Panc1 (cell line): ENCODE results near the gene UGT1A3. TPM values are rescaled to one million over a fixed set of nuclear protein-coding genes. Genes with fewer than 3 reads are reported as not detected.

Source experiments
- ATAC-seq: fragments of 200-7000 bp; cut with Tn5 transposase; 2 replicates; pipeline ENCODE4 v1.9.1; 2020; ENCODE audit warnings: mild to moderate bottlenecking, moderate library complexity
- BruUV-seq: library from RNA; stranded (reverse); fragments of 400-500 nt; replicated peaks from 2 replicates; lab custom pipeline; 2021; lab: Mats Ljungman, UMichigan
- CTCF ChIA-PET: fragments of 300-600 bp; sonication (Branson Sonifier 250); formaldehyde crosslinking; loops from one replicate; lab custom pipeline; 2022; ENCODE audit warnings: antibody characterized with exemption; lab: Charles Lee
- POLR2A ChIA-PET: fragments of 300-600 bp; sonication (Branson Sonifier 250); formaldehyde crosslinking; loops from one replicate; lab custom pipeline; 2022; ENCODE audit warnings: antibody characterized with exemption; lab: Charles Lee
- DNase-seq: peaks from one replicate; pipeline ENCODE4 v3.0.0-alpha.2; 2010; ENCODE audit warnings: low read depth, low spot score
- H3K27ac ChIP-seq: 2 replicates; pipeline ENCODE4 v1.5.1; 2011; ENCODE audit warnings: mild to moderate bottlenecking, low read length, inconsistent platforms
- H3K27me3 ChIP-seq: fragments of 200-500 bp; sonication (Bioruptor generic); 2 replicates; pipeline ENCODE4 v1.6.0; 2014; ENCODE audit warnings: low read length, inconsistent platforms; ENCODE audit not compliant: control insufficient read depth, insufficient read depth
- H3K36me3 ChIP-seq: fragments of 200-500 bp; sonication (Bioruptor generic); 2 replicates; pipeline ENCODE4 v1.5.1; 2014; ENCODE audit warnings: inconsistent platforms, mild to moderate bottlenecking, low read length, moderate library complexity; ENCODE audit not compliant: control insufficient read depth, insufficient read depth
- H3K4me1 ChIP-seq: 2 replicates; pipeline ENCODE4 v1.5.1; 2011; ENCODE audit warnings: inconsistent platforms, mild to moderate bottlenecking, low read length, moderate library complexity; ENCODE audit not compliant: control insufficient read depth, insufficient read depth
- H3K4me3 ChIP-seq, 2 experiments: 2 replicates each; pipeline ENCODE4 v1.5.1; 2011 to 2012; ENCODE audit warnings: low read depth in 2 of 2, low read length in 2 of 2, mild to moderate bottlenecking in 2 of 2, inconsistent platforms in 1 of 2, moderate library complexity in 1 of 2
- H3K9me3 ChIP-seq: fragments of 200-500 bp; sonication (Bioruptor generic); 2 replicates; pipeline ENCODE4 v1.5.1; 2014; ENCODE audit warnings: low read depth, mild to moderate bottlenecking, inconsistent platforms, low read length, moderate library complexity; ENCODE audit not compliant: control insufficient read depth, insufficient read depth
- CTCF ChIP-seq: fragments of 450-650 bp; IDR thresholded peaks from 2 replicates; pipeline ENCODE4 v1.5.1; 2017; ENCODE audit warnings: mild to moderate bottlenecking
- POLR2AphosphoS5 ChIP-seq: IDR thresholded peaks from 2 replicates; pipeline ENCODE4 v1.6.1; 2012; ENCODE audit warnings: mild to moderate bottlenecking, low read depth, low read length, moderate library complexity
- REST ChIP-seq, 2 experiments: IDR thresholded peaks; 2 replicates each; pipeline ENCODE4 v1.6.1; 2011 to 2012; ENCODE audit warnings: low read depth in 2 of 2, control low read depth in 1 of 2, low read length in 1 of 2, mild to moderate bottlenecking in 1 of 2, moderate library complexity in 1 of 2; ENCODE audit not compliant: insufficient read depth in 1 of 2
- SIN3A ChIP-seq: IDR thresholded peaks from 2 replicates; pipeline ENCODE4 v1.6.1; 2012; ENCODE audit warnings: low read depth, mild to moderate bottlenecking, low read length, moderate library complexity, borderline replicate concordance; ENCODE audit not compliant: insufficient read depth
- TCF7L2 ChIP-seq: IDR thresholded peaks from 2 replicates; pipeline ENCODE4 v1.6.1; 2011; ENCODE audit warnings: mild to moderate bottlenecking, low read depth, low read length, inconsistent platforms
- in situ Hi-C: cut with HindIII; loops from 2 replicates; pipeline ENCODE4 v1.10.0; 2016; ENCODE audit warnings: low sequenced_read_pairs, low pct_unique_long_range_greater_than_20kb
- intact Hi-C: fragments of 100-400 bp; cut with micrococcal nuclease; formaldehyde crosslinking; loops from one replicate; pipeline ENCODE4 v1.10.0; 2022; ENCODE audit not compliant: unreplicated experiment
- total RNA-seq: library from RNA; stranded (reverse); gene quantifications from one replicate; pipeline ENCODE4 v1.2.1, GENCODE V29; 2021; ENCODE audit not compliant: unreplicated experiment

The UGT1A3 gene
- total RNA-seq, 1 experiment from 2014 or later, result not detected

DNA sequence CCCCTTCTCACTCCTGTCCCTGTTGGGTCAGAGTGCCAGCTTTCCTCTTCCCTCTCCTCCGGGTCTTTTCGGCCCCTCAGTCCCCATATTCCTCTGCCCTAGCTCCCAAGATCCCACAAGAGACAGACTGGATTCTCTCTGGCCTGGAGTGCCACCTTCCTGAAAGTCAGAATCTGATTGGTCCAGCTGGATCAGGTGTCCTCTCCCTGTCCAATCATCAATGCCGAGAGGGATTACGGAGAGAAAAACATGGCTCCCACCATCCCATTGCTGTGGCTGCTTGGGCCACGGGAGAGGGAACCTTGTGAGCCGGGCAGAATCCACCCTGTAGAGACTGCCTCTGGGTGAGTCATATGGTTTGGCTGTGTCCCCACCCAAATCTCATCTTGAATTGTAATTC, 46.6 kb downstream of the UGT1A3 start:
- DNase-seq, result no peak
- no peaks in the 10 kb centered on the region for H3K27me3 ChIP-seq
- ChIA-PET CTCF (no interaction called here), POLR2A (no interaction called here)
- no peaks in the 10 kb centered on the region for H3K36me3 ChIP-seq
- no peak for TF ChIP-seq REST (IDR thresholded peaks at IDR 0.05; ENCODE audit: insufficient read depth in 1 of 2, low read depth in 2 of 2, low read length in 1 of 2)
- no peak for TF ChIP-seq SIN3A
- TF ChIP-seq CTCF, result no peak
- TF ChIP-seq POLR2AphosphoS5, result no peak
- no peak for TF ChIP-seq TCF7L2
- no peaks in the 10 kb centered on the region for H3K4me1 ChIP-seq
- no peak overlapping the region for H3K4me3 ChIP-seq
- H3K27ac ChIP-seq, result no peak overlapping the region
- ATAC-seq, result no peak
- no TSS peak for BruUV-seq
- intact Hi-C loops, result no loop called here
- no peaks in the 10 kb centered on the region for H3K9me3 ChIP-seq
- in situ Hi-C loops, result no loop called here

DNA sequence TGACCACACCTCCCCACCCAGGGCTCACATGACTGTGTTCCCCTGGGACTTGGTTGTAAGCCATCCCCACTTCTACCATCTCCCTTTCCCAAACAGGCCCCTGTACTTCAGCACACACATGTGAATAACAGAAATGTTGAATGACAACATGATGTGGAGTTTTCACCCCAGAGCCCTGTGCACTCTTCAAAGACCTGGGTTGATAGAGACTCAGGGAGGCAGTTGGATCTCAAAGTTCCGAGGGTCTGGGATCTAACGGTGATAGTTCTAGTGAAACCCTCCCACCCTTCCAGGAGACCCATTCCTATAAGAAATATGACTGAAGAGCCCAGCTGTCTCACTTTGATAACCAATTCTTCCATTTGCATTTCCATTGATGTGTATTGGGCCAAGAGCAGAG, 49.2 kb downstream of the UGT1A3 start, which contains the start of gene MROH2A:
Gene MROH2A, plus strand, starts transcription at position 301 of the 400 bp plus-strand sequence. CDS start 1,029 bp downstream, outside the sequence.
- no peak for TF ChIP-seq POLR2AphosphoS5
- TF ChIP-seq SIN3A, result no peak
- TF ChIP-seq TCF7L2, result no peak
- ChIA-PET POLR2A (no interaction called here), CTCF (no interaction called here)
- no peak within 1 kb of the TSS for H3K4me3 ChIP-seq
- DNase-seq (no peak), ATAC-seq (no peak)
- no peak within 1 kb of the TSS for H3K27ac ChIP-seq
- H3K9me3 ChIP-seq, result no peaks in the 10 kb centered on the region
- H3K27me3 ChIP-seq, result no peaks in the 10 kb centered on the region
- intact Hi-C loops, result no loop called here
- no peaks in the 10 kb centered on the region for H3K36me3 ChIP-seq
- in situ Hi-C loops, result no loop called here
- BruUV-seq, result no TSS peak
- no peaks in the 10 kb centered on the region for H3K4me1 ChIP-seq

- Histone ChIP-seq H3K9me3 (no peaks in the 10 kb centered on the region), H3K36me3 (no peaks in the 10 kb centered on the region), H3K27ac (no peak overlapping the region), H3K4me3 (no peak overlapping the region), H3K4me1 (no peaks in the 10 kb centered on the region), H3K27me3 (no peaks in the 10 kb centered on the region)
- no peak for DNase-seq
- ATAC-seq, result no peak
- ChIA-PET POLR2A (no interaction called here), CTCF (no interaction called here)
- BruUV-seq, result no TSS peak
- intact Hi-C loops, result no loop called here
- in situ Hi-C loops, result no loop called here
- no peak for TF ChIP-seq POLR2AphosphoS5
Observed at GRCh38 chr2:233779722-233780121, 50.9 kb downstream of the UGT1A3 start.
